ENCODE data around the gene ADGRL3.
"Not testable (repeated sequence)": the region's sequence is repeated elsewhere in the genome, so short reads cannot be mapped to it uniquely, and the experiment has no call there.

ADGRL3 gene

GRCh38 chr4:61933527-61933926 lies 733.4 kb downstream of the ADGRL3 start:
- DNase-seq, result no peak

GRCh38 chr4:61934198-61934597 lies 734.1 kb downstream of the ADGRL3 start:
- DNase-seq, result no peak

DNA sequence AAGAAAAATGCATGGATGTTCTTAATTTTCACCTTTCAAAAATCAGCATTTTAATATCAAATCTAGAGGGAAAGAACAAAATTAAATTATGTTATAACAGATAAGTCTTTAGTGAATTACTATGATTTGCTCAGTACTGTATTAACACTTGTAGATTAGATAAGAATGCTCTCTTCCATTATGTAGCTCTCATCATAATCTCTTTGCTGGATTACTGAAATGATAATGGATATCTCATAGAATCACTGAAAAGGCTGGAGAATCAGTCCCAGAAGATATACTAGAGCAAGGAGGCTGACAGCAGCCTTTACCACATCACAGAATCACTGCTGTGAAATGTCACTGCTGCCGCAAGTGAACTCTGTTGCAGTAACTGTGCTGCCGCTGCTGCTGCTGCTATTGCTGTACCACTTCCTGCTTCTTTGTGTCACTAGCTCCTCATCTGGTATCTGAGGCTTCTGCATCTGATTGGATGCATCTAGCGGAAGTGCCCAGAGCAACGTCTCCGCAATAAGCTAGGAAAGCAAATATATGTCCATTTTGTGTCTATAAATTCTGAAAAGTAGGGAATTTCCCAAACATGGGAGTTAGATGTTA lies 738.2 kb downstream of the ADGRL3 start:
- DNase-seq, result no peak

GRCh38 chr4:61950625-61951024 lies 750.5 kb downstream of the ADGRL3 start:
- DNase-seq, result no peak

DNA sequence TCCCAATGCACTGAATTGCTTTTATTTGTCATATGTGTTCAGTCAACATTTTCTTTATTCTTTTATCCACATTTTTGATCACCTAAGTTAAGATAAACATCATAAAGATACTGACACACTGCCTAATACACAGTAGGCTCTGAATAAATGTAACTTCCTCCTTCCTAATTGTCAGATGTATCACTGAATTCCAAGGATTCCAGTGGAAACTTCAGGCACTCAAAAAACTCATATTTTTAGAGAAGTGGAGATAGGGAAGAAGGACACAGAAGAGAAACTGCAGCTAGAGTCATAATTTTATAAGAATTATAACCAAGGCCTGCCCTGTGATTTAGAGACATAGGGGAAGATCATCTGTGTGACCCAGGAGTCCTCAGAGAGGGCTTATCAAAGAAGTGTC lies 753.3 kb downstream of the ADGRL3 start:
- DNase-seq, result no peak

- no peak for DNase-seq
Measured at GRCh38 chr4:61958591-61958990, 758.5 kb downstream of the ADGRL3 start.

DNA sequence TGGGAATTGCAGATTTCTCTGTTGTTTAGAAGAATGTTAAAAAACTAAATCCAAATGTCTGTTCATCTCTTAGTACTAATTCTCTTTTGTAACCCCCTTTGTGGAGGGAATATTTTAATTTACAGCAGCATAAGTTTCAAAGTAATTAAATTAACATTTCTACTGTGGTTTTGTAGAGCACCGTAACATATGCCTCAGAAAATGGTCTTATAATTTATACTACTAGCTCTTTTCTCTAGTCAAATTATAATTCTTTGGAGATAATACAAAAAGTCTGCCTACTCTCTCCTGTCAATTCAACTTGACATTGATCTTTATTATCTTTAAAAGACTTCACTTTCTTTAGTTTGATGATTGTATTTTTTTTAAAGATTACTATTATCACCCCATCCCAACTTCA lies 759.0 kb downstream of the ADGRL3 start:
- no peak for DNase-seq

- DNase-seq, result no peak
Measured at GRCh38 chr4:61984260-61984909, 784.3 kb downstream of the ADGRL3 start.

- DNase-seq, result no peak
Measured at GRCh38 chr4:61985426-61985825, 785.3 kb downstream of the ADGRL3 start.

- DNase-seq, result not testable (repeated sequence)
Measured at GRCh38 chr4:61986929-61987328, 786.8 kb downstream of the ADGRL3 start.

GRCh38 chr4:61992351-61992750 lies 792.2 kb downstream of the ADGRL3 start:
- no peak for DNase-seq

GRCh38 chr4:61994036-61994435 lies 793.9 kb downstream of the ADGRL3 start:
- DNase-seq, result no peak

- DNase-seq, result no peak
Measured at GRCh38 chr4:61995717-61996340, 795.7 kb downstream of the ADGRL3 start.

GRCh38 chr4:61996943-61997342 lies 796.8 kb downstream of the ADGRL3 start:
- DNase-seq, result no peak

- DNase-seq, result no peak
Measured at GRCh38 chr4:61997831-61998230, 797.7 kb downstream of the ADGRL3 start.

- no peak for DNase-seq
Measured at GRCh38 chr4:62003695-62004094, 803.6 kb downstream of the ADGRL3 start.

- no peak for DNase-seq
Measured at GRCh38 chr4:62004881-62005280, 804.8 kb downstream of the ADGRL3 start.

- DNase-seq, result no peak
Measured at GRCh38 chr4:62006108-62006507, 806.0 kb downstream of the ADGRL3 start.

- no peak for DNase-seq
Measured at GRCh38 chr4:62015043-62015739, 815.1 kb downstream of the ADGRL3 start.

DNA sequence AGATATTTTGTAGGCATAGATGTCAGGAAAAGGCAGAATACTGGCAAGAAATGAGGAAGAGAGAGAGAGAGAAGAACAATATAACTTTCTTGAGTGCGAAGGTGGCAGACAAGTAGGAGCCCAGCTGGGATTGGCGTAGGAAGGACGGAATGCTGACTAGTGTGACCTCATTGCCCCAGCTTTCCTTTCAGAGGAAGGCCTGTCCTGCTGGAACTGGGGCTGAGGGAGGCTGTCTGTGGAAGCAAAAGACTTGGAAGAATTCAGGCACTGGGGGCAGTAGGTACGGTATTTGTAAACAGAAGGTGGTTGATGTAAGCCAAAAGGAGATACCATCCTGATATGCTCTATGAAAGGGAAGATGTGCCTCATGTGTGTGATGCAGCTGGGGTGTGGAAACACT lies 818.4 kb downstream of the ADGRL3 start:
- no peak for DNase-seq

GRCh38 chr4:62023633-62024032 lies 823.5 kb downstream of the ADGRL3 start:
- DNase-seq, result no peak

GRCh38 chr4:62028745-62029144 lies 828.6 kb downstream of the ADGRL3 start:
- DNase-seq, result no peak

DNA sequence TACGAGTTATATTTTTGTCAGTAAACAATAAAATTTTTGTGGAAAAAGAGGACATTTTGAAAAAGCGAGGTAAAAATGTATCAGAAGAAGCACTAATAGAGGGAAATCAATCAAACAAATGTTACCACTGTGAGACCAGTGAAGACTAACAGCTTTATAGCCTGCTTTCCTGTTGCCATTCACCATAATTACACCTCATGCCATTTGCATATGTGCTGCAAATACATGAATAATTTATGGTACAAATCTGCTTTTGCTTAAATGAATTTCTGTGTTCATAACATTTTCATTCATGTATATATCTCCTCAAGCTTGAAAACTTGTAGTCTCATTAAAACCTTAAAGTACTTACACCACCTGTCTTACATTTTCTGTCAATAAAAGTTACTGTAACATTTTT lies 830.8 kb downstream of the ADGRL3 start:
- DNase-seq, result no peak

GRCh38 chr4:62037571-62037970 lies 837.4 kb downstream of the ADGRL3 start:
- no peak for DNase-seq

Measured in stimulated activated CD4-positive, alpha-beta T cell treated with anti-CD3 and anti-CD28 coated beads, Interleukin-4, amount 100 ng/mL, for 4 hours (primary cell).